Vagina (tissue), 2 donors: ENCODE results near the gene REPS1.

Experiments
- CTCF ChIP-seq, 3 experiments: fragments of 450-650 bp in 2 of 3; fragments of 200-600 bp in 1 of 3; sonication (generic) in 1 of 3; IDR thresholded peaks; one replicate each; pipeline ENCODE4 v1.5.1; 2017 to 2019; ENCODE audit warnings: antibody characterized with exemption in 3 of 3, mild to moderate bottlenecking in 2 of 3, moderate library complexity in 2 of 3
- POLR2A ChIP-seq, 2 donors: fragments of 450-650 bp; IDR thresholded peaks; one replicate each; pipeline ENCODE4 v1.6.1; 2017; ENCODE audit warnings: antibody characterized with exemption in 2 of 2, mild to moderate bottlenecking in 2 of 2, moderate library complexity in 2 of 2
- POLR2AphosphoS5 ChIP-seq, 2 donors: sonication (generic); formaldehyde crosslinking; IDR thresholded peaks; one replicate each; pipeline ENCODE4 v1.9.0; 2017; ENCODE audit warnings: antibody characterized with exemption in 2 of 2, mild to moderate bottlenecking in 2 of 2, low read depth in 1 of 2; ENCODE audit not compliant: insufficient read depth in 1 of 2

- TF ChIP-seq POLR2A (IDR thresholded peaks at IDR 0.05) (no peak), CTCF (IDR thresholded peaks at IDR 0.05) (no peak), POLR2AphosphoS5 (IDR thresholded peaks at IDR 0.05; ENCODE audit: insufficient read depth in 1 of 2, low read depth in 1 of 2) (no peak)
Observed at GRCh38 chr6:138944412-138944811, 43.6 kb downstream of the REPS1 start.
